ENCODE results near the gene ACSM6.

ACSM6 gene

DNA sequence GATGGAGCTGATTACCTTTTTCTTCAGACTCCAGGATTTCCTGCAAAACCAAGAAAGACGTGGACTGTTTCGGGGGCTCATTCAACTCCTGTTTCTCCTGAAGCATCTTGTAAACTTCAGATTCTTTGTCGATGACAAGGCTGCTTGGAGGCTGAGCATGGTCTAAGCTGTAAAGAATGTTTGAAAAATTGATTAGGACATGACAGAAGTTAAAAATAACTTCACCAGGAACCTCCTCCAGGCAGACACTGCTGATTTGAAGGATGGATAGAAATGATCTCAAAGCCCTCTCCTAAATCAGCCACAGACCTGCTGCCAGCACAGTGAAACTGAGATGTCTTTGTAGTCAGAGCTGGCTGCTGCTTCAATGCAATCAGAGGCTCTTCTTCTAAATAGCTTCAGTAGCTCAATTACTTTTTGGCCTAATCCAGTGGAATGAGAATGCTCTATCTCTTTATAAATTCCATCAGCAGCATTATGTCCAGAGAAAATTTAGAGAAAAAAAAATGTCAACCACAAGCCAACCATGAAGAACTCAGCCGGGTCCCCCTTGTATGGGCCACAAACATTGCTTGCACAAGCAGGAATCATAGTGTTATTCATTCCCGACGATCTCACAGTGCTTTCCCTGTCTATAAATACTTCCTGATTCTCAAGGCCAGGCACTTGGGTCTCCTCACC is 53.3 kb downstream of the ACSM6 start:
- DNase-seq = peak; percentile 77

DNA sequence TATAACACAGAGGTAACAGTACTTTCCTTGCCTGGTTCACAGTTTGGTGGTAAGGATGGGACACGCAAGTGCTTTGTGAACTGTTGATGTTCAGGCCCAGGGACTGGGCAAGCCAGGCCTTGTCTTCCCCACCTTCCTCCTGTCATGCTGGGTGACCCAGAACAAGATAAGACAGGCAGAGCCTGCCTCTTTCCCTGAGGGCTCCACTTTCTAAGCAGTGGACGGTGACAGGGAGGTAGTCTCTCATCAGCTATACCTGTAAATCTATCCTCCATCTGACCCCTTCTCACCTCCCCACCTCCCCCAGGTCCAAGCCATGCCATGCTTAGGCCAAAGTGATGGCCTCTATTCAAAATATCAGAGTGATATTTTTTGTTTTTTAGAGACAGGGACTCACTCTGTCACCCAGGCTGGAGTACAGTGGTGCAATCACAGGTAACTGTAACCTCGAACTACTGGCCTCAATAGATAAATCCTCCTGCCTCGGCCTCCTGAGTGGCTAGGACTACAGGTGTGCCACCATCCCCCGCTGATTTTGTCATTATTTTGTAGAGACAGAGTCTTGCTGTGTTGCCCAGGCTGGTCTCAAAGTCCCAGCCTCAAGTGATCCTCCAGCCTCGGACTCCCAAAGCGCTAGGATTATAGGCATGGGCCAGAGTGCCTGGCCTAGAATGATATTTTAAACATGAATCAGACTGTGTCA is 54.0 kb downstream of the ACSM6 start:
- DNase-seq = no peak

DNA sequence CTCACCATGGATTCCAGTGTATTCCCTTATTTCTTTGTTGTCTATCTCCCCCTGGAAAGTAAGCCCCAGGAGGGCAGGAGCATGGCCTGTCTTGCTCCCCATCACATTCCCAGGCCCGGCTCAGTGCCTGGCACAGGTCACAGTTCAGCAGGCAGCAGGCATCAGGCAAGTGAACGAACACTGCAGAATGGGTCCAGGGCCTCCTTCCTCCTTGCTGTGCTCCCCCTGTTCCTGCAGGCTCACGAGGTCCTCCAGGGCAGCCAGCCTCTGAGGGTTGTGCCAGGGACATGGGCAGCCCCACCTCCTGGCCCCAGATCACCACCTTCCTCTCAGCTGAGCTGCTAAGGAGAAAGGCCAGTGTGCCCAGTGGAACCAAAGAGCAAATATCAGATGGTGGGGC is 55.0 kb downstream of the ACSM6 start:
- no peak for DNase-seq

DNA sequence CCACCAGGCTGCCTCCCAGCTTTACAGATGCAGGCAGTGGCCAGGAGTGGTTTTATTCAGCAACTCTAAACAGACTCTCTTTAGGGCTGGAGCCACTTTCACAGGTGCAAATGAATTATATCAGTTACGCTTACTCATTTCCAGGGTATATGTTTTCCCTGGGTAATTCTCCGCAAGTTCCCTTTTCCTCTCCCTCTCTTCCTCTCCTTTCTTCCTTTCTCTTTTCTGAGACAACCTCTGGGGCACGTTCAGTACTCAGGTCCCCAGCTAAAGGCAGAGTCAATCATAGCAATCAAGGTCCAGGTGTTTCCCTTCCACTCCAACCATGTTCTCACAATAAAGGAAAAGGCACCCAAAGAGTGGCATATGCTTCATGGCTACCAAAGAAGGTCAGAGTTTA is 55.4 kb downstream of the ACSM6 start:
- no peak for DNase-seq

DNA sequence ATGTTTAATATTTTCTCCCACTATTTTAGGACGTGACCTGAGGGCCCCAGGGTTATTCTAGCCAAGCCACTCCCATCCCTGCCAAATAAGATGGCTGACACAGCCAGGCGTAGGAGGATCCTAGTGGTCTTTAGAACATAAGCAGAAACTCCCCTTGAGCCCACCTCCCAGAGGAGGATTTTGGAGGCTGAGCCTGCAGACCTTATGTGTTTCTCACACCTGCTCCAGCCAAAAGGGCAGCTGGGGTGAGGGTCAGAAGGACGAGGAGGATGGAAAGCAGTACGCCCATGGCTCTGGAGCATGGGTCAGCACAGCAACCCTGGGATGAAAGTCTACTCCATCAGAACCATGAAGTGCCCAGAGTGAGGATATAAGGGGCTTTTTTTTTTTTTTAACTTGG is 56.8 kb downstream of the ACSM6 start:
- no peak for DNase-seq

DNA sequence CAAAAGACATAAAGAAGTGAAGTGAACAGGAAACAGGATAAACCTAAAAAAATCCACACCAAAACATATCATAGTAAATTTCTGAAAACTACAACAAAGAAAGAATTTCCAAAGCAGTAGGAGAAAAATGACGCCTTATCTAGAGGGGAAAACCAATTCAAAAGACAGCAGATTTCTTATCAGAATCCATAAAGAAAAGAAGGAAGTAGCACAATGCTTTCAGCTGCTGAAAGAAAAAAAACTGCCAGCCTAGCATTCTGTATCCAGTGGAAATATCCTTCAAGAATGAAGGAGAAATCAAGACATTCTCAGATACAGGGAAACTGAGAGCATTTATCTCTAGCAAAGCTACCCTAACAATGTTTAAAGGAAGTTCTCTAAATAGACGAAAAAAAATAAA is 59.0 kb downstream of the ACSM6 start:
- no peak for DNase-seq

DNA sequence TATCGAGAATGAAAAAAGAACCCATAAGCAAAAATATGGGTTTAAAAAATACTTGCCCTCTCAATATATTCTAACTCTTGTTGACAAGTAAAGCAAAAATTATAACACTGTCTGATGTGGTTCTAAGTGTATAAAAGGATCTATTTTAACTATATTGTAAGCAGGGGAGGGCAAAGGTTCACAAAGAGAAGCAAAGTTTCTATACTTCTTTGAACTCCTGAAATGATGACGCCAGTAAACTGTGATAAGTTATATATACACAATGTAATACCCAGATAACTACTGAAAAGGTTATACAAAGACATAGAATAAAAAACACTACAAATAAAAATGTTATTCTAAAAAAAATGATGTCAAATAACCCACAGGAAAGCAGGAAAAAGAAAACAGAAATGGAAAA is 59.6 kb downstream of the ACSM6 start:
- DNase-seq = no peak

DNA sequence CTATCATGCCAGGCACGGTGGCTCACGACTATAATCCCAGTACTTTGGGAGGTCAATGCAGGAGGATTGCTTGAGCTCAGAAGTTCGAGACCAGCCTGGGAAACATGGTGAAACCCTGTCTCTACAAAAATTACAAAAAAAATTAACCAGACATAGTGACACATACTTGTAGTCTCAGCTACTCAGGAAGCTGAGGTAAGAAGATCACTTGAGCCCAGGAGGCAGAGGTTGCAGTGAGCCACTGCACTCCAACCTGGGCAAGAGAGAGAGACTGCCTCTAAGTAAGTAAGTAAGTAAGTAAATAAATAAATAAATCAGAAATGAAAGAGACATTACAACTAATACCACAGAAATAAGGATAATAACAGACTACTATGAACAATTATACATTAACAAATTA is 60.6 kb downstream of the ACSM6 start:
- peak; percentile 47 for DNase-seq

DNA sequence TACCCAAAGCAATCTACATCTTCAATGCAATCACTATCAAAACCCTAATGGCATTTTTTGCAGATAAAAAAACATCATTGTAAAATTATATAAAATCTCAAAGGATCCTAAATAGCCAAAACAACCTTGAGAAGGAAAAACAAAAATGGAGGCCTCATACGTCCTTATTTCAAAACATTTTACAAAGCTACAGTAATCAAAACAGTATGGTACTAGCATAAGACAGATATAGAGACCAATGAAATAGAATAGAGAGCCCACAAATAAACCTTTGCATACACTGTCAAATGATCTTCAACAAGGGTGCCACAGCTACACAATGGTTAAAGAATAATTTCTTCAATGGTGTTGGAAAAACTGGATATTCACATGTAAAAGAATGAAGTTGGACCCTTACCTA is 62.2 kb downstream of the ACSM6 start:
- no peak for DNase-seq

DNA sequence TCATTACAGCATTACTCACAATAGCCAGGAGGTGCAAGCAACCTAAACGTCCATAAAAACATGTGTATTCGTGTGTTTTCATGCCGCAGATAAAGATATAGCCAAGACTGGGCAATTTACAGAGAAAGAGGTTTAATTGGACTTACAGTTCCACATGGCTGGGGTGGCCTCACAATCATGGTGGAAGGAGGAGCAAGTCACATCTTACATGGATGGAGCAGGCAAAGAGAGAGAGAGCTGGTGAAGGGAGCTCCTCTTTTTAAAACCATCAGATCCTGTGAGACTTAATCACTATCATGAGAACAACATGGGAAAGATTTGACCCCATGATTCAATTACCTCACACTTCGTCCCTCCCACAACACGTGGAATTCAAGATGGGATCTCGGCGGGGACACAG is 63.8 kb downstream of the ACSM6 start:
- DNase-seq = no peak

DNA sequence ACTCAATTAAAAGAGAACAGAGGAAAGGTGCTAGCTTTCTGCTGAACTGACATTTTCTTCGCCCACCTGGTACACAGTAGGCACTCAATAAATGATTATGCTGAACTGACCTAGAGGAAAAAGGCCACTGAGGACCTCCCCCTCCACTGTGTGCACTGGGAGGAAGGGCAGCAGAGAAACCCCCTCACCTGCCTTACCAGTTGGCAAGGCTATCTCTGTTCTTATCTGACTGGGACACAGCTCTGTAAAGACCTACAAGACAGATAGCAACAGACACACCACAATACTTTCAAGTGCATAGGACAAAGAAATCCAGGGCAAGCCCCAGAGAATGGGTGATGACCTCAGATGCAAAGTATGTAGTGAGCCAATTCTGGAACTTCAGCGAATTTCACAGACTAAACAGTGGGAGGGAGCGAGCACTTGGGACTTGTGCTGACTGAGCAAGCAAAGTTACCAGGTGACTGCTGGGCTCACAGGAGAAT is 66.4 kb downstream of the ACSM6 start:
- DNase-seq = peak; percentile 98

DNA sequence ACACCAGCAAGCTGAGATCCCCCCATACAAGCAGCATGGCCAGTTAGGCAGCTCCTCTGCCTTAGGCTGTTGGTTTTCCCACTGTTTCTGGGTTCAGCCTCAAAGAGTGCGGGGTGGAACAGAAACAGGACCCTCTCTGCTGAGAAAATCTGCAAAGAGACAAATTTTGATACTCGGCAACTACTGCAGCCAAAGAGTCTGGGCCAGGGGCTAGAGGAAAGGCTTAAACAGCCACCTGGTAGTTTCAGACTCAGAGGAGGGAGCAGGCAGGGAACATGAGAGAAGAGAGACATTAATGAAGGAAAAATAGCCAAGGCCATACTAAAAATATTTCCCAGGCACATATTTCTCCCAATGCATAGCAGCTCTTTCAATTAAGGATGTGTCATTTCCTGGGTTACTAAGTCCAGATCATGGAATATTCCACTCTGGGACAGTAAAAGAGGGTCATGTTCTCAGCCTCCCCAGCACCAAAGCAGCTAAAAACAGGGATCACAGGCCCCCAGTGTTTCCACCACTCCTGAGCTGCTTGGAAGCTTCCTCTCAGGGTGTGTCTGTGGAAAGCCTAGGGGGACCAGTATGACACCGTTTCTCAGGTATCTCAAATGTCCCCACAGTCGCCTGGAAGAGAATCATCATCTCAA is 67.0 kb downstream of the ACSM6 start:
- peak; percentile 63 for DNase-seq

DNA sequence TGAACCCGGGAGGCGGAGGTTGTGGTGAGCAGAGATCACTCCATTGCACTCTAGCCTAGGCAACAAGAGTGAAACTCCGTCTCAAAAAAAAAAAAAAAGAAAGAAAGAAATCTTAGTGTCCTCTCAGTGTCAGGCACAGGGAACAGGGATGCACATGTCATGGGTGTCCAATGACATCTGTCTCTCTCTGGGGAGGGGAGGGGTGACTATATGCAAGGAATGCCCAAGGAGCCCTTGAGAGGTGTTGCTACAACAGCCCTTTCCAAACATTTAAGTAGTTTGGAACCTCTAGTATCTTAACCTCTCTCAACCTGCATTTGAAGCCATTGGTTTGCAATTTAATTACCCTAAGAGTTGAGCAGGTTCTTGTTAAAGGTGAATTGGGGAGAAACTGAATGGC is 67.9 kb downstream of the ACSM6 start:
- peak; percentile 42 for DNase-seq

DNA sequence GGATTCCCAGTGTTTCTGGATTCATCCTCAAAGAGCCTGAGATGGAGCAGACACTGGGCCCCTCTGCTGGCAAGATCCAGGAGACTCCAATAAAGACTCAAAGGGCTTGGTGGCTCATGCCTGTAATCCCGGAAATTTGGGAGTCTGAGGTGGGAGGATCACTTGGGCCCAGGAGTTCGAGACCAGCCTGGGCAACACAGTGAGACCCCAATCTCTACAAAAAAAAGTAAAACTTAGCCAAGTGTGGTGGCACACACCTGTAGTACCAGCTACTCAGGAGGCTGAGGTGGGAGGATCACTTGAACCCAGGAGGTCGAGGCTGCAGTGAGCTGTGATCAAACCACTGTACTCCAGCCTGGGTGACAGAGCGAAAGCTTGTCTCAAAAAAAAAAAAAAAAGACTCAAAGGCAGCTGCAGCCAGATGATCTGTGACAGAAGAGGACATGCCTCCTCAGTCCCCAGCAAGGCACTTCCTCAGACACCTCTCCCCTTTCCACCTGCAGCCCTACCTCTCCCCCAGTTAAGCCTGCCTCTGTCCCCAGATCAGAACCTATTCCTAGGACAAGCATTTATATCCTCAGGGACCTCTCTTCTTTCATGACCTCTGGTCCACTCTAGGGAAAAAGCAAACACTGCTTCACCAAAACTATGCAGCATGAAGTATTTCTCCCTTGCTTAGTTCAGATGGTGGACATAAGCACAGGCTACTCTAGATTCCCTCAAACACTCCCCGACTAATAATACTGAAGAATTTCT is 68.9 kb downstream of the ACSM6 start:
- DNase-seq = no peak

DNA sequence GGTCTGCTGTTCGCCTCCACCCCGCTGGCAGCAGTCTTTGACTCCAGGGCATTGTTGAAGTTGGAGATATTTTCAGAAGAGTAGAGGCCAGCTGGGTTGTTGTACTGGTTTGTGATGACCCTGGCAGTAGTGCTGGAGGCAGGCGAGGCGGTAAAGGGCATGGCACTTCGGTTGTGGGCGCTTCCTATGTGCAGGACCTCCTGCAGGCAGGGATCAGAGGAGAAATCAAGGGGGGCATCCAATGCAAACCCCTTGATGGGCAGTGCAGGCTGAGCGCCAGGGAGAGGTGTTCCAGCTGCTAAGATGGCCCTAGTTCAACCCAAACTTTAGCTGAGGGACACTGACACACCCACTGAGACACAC is 69.8 kb downstream of the ACSM6 start:
- no peak for DNase-seq

DNA sequence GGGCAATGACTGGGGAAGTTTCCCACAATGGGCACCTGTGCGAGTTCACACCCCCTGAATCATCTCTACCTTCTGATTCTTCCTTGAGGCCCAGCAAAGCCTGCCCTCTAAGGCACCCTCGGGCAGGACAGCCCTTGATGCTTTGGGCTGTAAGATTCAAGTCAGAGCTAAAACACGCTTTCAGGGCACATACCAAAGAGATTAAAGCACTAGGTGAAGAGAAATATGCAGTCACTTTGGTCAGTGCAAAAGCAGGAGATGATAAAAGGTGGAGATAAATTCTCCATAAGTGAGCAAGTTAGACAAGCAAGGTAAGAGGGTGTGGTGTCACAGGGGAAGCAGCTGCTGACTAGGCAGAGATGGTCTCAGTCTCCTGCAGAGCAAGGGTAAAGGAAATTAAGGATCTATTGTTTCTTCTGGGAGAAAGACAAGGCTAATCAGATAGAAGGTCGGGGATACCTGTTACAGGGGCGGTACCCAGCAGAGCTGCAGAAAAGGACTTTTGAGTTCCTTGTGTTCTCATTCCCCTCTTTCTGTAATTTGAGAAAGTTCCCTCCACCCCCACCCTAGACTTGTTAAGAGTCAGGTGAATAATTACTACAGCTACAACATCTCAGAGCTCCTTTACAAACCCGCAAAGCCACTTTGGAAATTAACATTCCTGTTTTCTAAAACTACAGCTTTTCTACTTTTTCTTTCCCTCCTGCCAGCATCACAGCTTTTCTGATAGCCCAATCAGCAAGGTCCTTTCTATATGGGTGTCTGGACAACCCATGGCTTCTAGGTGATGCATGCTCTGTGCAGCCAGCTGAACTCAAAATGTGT is 70.4 kb downstream of the ACSM6 start:
- peak; percentile 94 for DNase-seq

DNA sequence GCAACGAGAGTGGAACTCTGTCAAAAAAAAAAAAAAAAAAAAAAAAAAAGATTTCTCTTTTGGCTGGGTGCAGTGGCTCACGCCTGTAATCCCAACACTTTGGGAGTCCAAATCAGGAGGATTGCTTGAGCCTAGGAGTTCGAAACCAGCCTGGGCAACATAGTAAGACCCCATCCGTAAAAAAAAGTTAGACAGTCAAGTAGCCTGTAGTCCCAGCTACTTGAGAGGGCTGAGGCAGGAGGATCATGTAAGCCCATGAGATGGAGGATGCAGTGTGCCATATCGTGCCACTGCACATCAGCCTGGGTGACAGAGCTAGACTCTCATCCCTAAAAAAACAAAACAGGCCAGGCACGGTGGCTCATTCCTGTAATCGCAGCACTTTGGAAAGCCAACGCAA is 71.5 kb downstream of the ACSM6 start:
- no peak for DNase-seq

DNA sequence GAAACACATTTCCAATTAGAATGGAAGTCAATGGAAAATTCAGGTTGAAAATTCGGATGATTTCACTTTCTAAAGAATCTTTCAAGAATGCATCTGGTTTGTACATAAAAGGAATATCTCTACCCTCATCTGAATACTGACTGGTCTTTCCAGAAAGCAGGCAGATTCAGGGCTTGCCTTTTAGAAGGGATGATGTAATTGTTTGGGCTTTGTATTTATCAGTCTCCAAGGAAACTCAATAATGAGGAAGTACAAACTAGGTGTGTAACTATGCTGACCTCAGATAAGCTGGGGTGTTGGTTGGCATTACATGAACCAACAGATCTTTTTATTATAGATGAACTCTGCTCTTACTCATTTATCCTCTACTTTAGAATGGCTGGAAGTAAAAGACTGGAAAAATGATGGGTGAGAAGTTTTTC is 72.6 kb downstream of the ACSM6 start:
- DNase-seq = no peak

DNA sequence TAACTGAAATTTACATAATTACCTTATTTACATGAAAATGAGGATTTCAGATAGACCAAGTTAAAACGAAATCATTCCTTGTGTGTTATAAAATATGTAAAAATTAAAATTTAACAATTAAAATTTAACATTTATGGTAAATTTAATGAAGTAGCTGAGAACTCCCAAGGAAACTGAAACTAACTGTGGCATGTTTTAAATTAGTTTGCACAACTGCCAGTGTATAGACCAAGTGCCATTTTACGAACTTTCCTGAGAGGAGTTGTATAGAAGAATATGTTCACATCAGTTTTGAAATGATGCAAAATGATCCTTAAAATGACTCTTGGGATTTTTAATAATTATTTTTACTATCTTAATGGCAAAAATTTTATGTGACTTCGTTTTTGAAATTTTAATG is 73.2 kb downstream of the ACSM6 start:
- DNase-seq = no peak

DNA sequence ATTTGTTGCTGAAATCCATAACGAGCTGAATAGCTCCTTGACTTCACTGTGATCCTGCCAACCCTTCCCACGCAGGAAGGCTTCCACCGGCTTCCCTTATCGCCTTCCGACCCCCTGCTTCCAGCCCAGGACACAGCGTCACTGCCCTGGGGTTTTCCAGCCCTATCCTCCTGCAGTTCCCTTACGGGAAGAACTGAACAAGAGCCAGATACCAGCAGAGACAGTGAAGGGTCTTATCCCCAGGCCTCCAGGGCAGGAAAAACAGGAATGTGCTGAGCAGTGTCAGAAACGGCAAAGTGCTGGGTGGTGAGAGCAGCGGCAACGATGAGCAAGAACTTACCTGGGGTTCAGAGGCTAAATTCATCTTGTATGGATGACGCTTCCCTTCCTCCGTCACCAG is 74.4 kb downstream of the ACSM6 start:
- DNase-seq = peak; percentile 98

DNA sequence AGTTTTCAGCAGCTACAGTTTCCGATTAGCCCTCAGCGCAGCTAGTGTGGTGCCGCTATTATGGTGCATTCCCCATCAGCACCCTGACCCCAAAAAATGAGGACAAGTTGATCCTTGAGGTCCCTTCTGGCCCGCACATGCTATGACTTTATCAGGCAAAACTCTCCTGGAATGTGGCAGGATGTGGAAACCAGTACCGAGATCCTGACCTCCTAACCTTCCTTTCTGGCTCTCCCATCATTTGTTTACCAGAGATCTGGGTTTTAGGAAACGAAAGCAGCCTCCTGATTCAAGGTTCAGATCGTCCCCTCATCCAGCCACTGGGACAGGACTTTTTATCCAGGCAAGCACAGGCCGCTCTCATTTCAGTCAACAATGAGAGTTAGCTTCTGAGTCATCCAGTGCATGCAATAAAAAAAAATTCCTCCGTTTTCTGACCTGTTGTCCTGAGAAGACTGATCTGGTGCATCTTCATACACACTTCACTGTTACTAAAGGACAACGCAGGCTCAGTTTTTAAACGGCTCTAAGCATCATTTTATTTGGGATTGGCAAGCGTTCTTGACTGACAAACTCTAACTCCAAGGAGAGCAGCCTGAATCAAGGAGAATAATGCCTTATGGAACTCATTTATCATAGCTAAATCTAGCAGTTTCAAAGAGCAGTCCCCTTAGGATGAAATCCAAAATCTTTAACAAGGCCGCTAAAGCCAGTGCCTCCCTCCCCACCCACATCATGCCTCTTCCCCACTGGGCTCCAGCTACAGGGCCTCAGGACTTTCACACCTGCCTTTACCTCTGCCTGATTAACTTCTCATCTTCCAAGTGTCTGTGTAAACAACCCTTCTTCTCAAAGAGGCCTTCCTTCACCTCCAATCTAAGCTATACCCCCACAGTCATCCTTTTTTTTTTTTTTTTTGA is 79.6 kb downstream of the ACSM6 start:
- DNase-seq = peak; percentile 80

Measured in islet precursor cell (in vitro differentiated cells).